ENCODE measurements around the gene EIPR1. TPM values are rescaled to one million over a fixed set of nuclear protein-coding genes. Genes with fewer than 3 reads are reported as not detected.

Gene EIPR1
- total and polyA plus RNA-seq, 2 of the 13 experiments (the other 11 are each of a cell fraction or from before 2014, with no cell fraction given) = 70.0 to 96.3 TPM

GRCh38 chr2:3377612-3378432 is at the start of gene EIPR1 (continued):
- peak; percentile 70; the same call in 1 of the 2 replicates for TF ChIP-seq MZF1 (CRISPR knock-in tag; IDR thresholded peaks at IDR 0.05; ENCODE audit: borderline replicate concordance)
- 0 out of 2 replicates have a peak, but pooled peaks have one; percentile 41 for TF ChIP-seq FLYWCH1 (CRISPR knock-in tag; IDR thresholded peaks at IDR 0.05)
- peak; percentile 74 for TF ChIP-seq ARNTL (CRISPR knock-in tag; IDR thresholded peaks at IDR 0.05)
- peak; percentile 41; the same call in 1 of the 2 replicates for TF ChIP-seq CBX5 (CRISPR knock-in tag; IDR thresholded peaks at IDR 0.05; ENCODE audit: borderline replicate concordance)
- TF ChIP-seq KDM5A (IDR thresholded peaks at IDR 0.05; ENCODE audit: borderline replicate concordance, low read length) = peak; percentile 96
- TF ChIP-seq, protein P1, sequence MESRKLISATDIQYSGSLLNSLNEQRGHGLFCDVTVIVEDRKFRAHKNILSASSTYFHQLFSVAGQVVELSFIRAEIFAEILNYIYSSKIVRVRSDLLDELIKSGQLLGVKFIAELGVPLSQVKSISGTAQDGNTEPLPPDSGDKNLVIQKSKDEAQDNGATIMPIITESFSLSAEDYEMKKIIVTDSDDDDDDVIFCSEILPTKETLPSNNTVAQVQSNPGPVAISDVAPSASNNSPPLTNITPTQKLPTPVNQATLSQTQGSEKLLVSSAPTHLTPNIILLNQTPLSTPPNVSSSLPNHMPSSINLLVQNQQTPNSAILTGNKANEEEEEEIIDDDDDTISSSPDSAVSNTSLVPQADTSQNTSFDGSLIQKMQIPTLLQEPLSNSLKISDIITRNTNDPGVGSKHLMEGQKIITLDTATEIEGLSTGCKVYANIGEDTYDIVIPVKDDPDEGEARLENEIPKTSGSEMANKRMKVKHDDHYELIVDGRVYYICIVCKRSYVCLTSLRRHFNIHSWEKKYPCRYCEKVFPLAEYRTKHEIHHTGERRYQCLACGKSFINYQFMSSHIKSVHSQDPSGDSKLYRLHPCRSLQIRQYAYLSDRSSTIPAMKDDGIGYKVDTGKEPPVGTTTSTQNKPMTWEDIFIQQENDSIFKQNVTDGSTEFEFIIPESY (CRISPR knock-in tag; IDR thresholded peaks at IDR 0.05) = no peak; the same call in none of the 2 replicates
- no peak for TF ChIP-seq HMGA1 (CRISPR knock-in tag; conservative IDR thresholded peaks at IDR 0.05)
- peak; percentile 96 for TF ChIP-seq THAP11 (CRISPR knock-in tag; IDR thresholded peaks at IDR 0.05)
- peak; percentile 93 for TF ChIP-seq MXD4 (CRISPR knock-in tag; IDR thresholded peaks at IDR 0.05)
- peak; percentile 91 for TF ChIP-seq NFYB (CRISPR knock-in tag; IDR thresholded peaks at IDR 0.05)
- TF ChIP-seq, protein P2, sequence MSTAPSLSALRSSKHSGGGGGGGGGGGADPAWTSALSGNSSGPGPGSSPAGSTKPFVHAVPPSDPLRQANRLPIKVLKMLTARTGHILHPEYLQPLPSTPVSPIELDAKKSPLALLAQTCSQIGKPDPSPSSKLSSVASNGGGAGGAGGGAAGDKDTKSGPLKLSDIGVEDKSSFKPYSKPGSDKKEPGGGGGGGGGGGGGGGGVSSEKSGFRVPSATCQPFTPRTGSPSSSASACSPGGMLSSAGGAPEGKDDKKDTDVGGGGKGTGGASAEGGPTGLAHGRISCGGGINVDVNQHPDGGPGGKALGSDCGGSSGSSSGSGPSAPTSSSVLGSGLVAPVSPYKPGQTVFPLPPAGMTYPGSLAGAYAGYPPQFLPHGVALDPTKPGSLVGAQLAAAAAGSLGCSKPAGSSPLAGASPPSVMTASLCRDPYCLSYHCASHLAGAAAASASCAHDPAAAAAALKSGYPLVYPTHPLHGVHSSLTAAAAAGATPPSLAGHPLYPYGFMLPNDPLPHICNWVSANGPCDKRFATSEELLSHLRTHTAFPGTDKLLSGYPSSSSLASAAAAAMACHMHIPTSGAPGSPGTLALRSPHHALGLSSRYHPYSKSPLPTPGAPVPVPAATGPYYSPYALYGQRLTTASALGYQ (CRISPR knock-in tag; IDR thresholded peaks at IDR 0.05) = peak; percentile 34
- peak; percentile 91 for TF ChIP-seq ELF3 (CRISPR knock-in tag; IDR thresholded peaks at IDR 0.05)
- peak; percentile 77 for TF ChIP-seq ZNF205 (CRISPR knock-in tag; IDR thresholded peaks at IDR 0.05)
- no peak; the same call in 1 of the 2 replicates for TF ChIP-seq JDP2 (CRISPR knock-in tag; IDR thresholded peaks at IDR 0.05; ENCODE audit: borderline replicate concordance)
- peak; percentile 57; the same call in 1 of the 2 replicates for TF ChIP-seq ZNF317 (CRISPR knock-in tag; IDR thresholded peaks at IDR 0.05)
- TF ChIP-seq ZFP1 (CRISPR knock-in tag; IDR thresholded peaks at IDR 0.05) = peak; percentile 81
- TF ChIP-seq ZNF737 (CRISPR knock-in tag; IDR thresholded peaks at IDR 0.05; ENCODE audit: borderline replicate concordance) = no peak; the same call in 1 of the 2 replicates
- no peak for TF ChIP-seq TRIM24 (CRISPR knock-in tag; IDR thresholded peaks at IDR 0.05)
- TF ChIP-seq, protein P3, sequence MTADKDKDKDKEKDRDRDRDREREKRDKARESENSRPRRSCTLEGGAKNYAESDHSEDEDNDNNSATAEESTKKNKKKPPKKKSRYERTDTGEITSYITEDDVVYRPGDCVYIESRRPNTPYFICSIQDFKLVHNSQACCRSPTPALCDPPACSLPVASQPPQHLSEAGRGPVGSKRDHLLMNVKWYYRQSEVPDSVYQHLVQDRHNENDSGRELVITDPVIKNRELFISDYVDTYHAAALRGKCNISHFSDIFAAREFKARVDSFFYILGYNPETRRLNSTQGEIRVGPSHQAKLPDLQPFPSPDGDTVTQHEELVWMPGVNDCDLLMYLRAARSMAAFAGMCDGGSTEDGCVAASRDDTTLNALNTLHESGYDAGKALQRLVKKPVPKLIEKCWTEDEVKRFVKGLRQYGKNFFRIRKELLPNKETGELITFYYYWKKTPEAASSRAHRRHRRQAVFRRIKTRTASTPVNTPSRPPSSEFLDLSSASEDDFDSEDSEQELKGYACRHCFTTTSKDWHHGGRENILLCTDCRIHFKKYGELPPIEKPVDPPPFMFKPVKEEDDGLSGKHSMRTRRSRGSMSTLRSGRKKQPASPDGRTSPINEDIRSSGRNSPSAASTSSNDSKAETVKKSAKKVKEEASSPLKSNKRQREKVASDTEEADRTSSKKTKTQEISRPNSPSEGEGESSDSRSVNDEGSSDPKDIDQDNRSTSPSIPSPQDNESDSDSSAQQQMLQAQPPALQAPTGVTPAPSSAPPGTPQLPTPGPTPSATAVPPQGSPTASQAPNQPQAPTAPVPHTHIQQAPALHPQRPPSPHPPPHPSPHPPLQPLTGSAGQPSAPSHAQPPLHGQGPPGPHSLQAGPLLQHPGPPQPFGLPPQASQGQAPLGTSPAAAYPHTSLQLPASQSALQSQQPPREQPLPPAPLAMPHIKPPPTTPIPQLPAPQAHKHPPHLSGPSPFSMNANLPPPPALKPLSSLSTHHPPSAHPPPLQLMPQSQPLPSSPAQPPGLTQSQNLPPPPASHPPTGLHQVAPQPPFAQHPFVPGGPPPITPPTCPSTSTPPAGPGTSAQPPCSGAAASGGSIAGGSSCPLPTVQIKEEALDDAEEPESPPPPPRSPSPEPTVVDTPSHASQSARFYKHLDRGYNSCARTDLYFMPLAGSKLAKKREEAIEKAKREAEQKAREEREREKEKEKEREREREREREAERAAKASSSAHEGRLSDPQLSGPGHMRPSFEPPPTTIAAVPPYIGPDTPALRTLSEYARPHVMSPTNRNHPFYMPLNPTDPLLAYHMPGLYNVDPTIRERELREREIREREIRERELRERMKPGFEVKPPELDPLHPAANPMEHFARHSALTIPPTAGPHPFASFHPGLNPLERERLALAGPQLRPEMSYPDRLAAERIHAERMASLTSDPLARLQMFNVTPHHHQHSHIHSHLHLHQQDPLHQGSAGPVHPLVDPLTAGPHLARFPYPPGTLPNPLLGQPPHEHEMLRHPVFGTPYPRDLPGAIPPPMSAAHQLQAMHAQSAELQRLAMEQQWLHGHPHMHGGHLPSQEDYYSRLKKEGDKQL (CRISPR knock-in tag; IDR thresholded peaks at IDR 0.05; ENCODE audit: low read depth) = peak; percentile 40; the same call in 1 of the 2 replicates

All from HepG2 (cell line).